ENCODE measurements around the gene ACTN4.

- TF ChIP-seq NFIC (IDR thresholded peaks at IDR 0.05; ENCODE audit: low read depth, low read length) (no peak), EZH2 (IDR thresholded peaks at IDR 0.05; ENCODE audit: borderline replicate concordance, control insufficient read depth, low read depth, low read length) (no peak), TAF1 (IDR thresholded peaks at IDR 0.05; ENCODE audit: borderline replicate concordance, low read depth, low read length) (no peak)
- TF ChIP-seq, protein P1, sequence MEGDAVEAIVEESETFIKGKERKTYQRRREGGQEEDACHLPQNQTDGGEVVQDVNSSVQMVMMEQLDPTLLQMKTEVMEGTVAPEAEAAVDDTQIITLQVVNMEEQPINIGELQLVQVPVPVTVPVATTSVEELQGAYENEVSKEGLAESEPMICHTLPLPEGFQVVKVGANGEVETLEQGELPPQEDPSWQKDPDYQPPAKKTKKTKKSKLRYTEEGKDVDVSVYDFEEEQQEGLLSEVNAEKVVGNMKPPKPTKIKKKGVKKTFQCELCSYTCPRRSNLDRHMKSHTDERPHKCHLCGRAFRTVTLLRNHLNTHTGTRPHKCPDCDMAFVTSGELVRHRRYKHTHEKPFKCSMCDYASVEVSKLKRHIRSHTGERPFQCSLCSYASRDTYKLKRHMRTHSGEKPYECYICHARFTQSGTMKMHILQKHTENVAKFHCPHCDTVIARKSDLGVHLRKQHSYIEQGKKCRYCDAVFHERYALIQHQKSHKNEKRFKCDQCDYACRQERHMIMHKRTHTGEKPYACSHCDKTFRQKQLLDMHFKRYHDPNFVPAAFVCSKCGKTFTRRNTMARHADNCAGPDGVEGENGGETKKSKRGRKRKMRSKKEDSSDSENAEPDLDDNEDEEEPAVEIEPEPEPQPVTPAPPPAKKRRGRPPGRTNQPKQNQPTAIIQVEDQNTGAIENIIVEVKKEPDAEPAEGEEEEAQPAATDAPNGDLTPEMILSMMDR (IDR thresholded peaks at IDR 0.05 in 2 of 3, conservative IDR thresholded peaks at IDR 0.05 in 1 of 3; ENCODE audit: control insufficient read depth in 2 of 3, extremely low read depth in 1 of 3, insufficient read depth in 1 of 3, low read depth in 3 of 3, low read length in 3 of 3), result no peak
Measured at GRCh38 chr19:38617283-38617763, 30.1 kb upstream of the ACTN4 start.

All from GM12878 (cell line).